HAP-1 (cell line): Measurements from ENCODE around the gene CYP26C1.

Experiments
- DNase-seq, 2 experiments: peaks; one replicate each; pipeline ENCODE4 v3.0.0-alpha.2; 2016 to 2020; ENCODE audit warnings: low spot score in 2 of 2
- H3K27me3 ChIP-seq: fragments of 250-450 bp; sonication (Bioruptor Pico); 2 replicates; pipeline ENCODE4 v1.5.1; 2020; ENCODE audit warnings: low read depth, mild to moderate bottlenecking, moderate library complexity
- H3K36me3 ChIP-seq: fragments of 250-450 bp; sonication (Bioruptor Pico); replicated peaks from 2 replicates; pipeline ENCODE4 v1.5.1; 2020; ENCODE audit warnings: mild to moderate bottlenecking
- H3K4me1 ChIP-seq: fragments of 250-450 bp; sonication (Bioruptor Pico); 2 replicates; pipeline ENCODE4 v1.5.1; 2020; ENCODE audit warnings: mild to moderate bottlenecking
- H3K4me3 ChIP-seq: fragments of 250-450 bp; sonication (Bioruptor Pico); 2 replicates; pipeline ENCODE4 v1.5.1; 2020; ENCODE audit warnings: mild to moderate bottlenecking, moderate library complexity
- H3K9me3 ChIP-seq: fragments of 250-450 bp; sonication (Bioruptor Pico); 2 replicates; pipeline ENCODE4 v1.5.1; 2020; ENCODE audit warnings: mild to moderate bottlenecking, moderate library complexity
- in situ Hi-C: fragments of 300-500 bp; cut with MboI; formaldehyde crosslinking; loops from 3 replicates; pipeline ENCODE4 v1.14.3; 2020; ENCODE audit warnings: low sequenced_read_pairs, inconsistent platforms, mixed read lengths

The CYP26C1 gene

GRCh38 chr10:93058139-93058538 lies 2.5 kb upstream of the CYP26C1 start:
- H3K27me3 ChIP-seq = no peaks in the 10 kb centered on the region
- in situ Hi-C loops = loop anchor here (25.0 kb wide), 1 partner anchor 171 kb away; no protein-coding TSS in a partner anchor
- no peak overlapping the region for H3K4me3 ChIP-seq

GRCh38 chr10:93060887-93061593 lies 442 bp downstream of the CYP26C1 start:
- DNase-seq = no peak
- in situ Hi-C loops = loop anchor here (25.0 kb wide), 1 partner anchor 174 kb away; no protein-coding TSS in a partner anchor
- Histone ChIP-seq H3K27me3 (no peaks in the 10 kb centered on the region), H3K9me3 (0 out of 2 replicates have a peak, but pooled peaks cover 2% of the 10 kb centered on the region), H3K36me3 (no peaks in the 10 kb centered on the region), H3K4me1 (peaks cover 4% of the 10 kb centered on the region), H3K4me3 (no peak overlapping the region)

More at GRCh38 chr10:93058139-93058538, 2.5 kb upstream of the CYP26C1 start:
- no peak for DNase-seq
- no peaks in the 10 kb centered on the region for H3K36me3 ChIP-seq
- 0 out of 2 replicates have a peak, but pooled peaks cover 2% of the 10 kb centered on the region for H3K9me3 ChIP-seq
- peaks cover 21% of the 10 kb centered on the region for H3K4me1 ChIP-seq

- H3K4me1 ChIP-seq = no peaks in the 10 kb centered on the region
- in situ Hi-C loops = loop anchor here (25.0 kb wide), 1 partner anchor 175 kb away; no protein-coding TSS in a partner anchor
- no peaks in the 10 kb centered on the region for H3K27me3 ChIP-seq
- no peak for DNase-seq
- H3K36me3 ChIP-seq = no peaks in the 10 kb centered on the region
- H3K9me3 ChIP-seq = 0 out of 2 replicates have a peak, but pooled peaks cover 2% of the 10 kb centered on the region
- no peak overlapping the region for H3K4me3 ChIP-seq
These were observed 1.3 kb downstream of the CYP26C1 start for GRCh38 chr10:93061594-93062513.

- H3K27me3 ChIP-seq = peaks cover 4% of the 10 kb centered on the region
- H3K4me1 ChIP-seq = no peaks in the 10 kb centered on the region
- H3K36me3 ChIP-seq = no peaks in the 10 kb centered on the region
- in situ Hi-C loops = loop anchor here (25.0 kb wide), 1 partner anchor 175 kb away; no protein-coding TSS in a partner anchor
- H3K9me3 ChIP-seq = 0 out of 2 replicates have a peak, but pooled peaks cover 2% of the 10 kb centered on the region
- DNase-seq = no peak
- no peak overlapping the region for H3K4me3 ChIP-seq
These were observed 2.0 kb downstream of the CYP26C1 start for GRCh38 chr10:93062514-93063143.

- Histone ChIP-seq H3K4me3 (no peak overlapping the region), H3K9me3 (0 out of 2 replicates have a peak, but pooled peaks cover 2% of the 10 kb centered on the region), H3K27me3 (peaks cover 10% of the 10 kb centered on the region), H3K36me3 (no peaks in the 10 kb centered on the region), H3K4me1 (peaks cover 4% of the 10 kb centered on the region; the same call in 1 of the 2 replicates)
- in situ Hi-C loops = loop anchor here (25.0 kb wide), 1 partner anchor 176 kb away; no protein-coding TSS in a partner anchor
- no peak for DNase-seq
These were observed 2.8 kb downstream of the CYP26C1 start for GRCh38 chr10:93063144-93063976.

GRCh38 chr10:93063977-93064660 lies 3.5 kb downstream of the CYP26C1 start:
- in situ Hi-C loops = loop anchor here (25.0 kb wide), 1 partner anchor 177 kb away; no protein-coding TSS in a partner anchor
- Histone ChIP-seq H3K36me3 (no peaks in the 10 kb centered on the region), H3K4me1 (peaks cover 4% of the 10 kb centered on the region; the same call in 1 of the 2 replicates), H3K27me3 (peaks cover 10% of the 10 kb centered on the region), H3K4me3 (no peak overlapping the region), H3K9me3 (0 out of 2 replicates have a peak, but pooled peaks cover under 1% of the 10 kb centered on the region)
- no peak for DNase-seq

GRCh38 chr10:93064874-93065660 lies 4.5 kb downstream of the CYP26C1 start:
- Histone ChIP-seq H3K27me3 (peaks cover 10% of the 10 kb centered on the region), H3K4me3 (no peak overlapping the region), H3K36me3 (no peaks in the 10 kb centered on the region), H3K4me1 (peaks cover 4% of the 10 kb centered on the region; the same call in 1 of the 2 replicates), H3K9me3 (no peaks in the 10 kb centered on the region)
- no peak for DNase-seq
- in situ Hi-C loops = loop anchor here (25.0 kb wide), 1 partner anchor 178 kb away; no protein-coding TSS in a partner anchor

GRCh38 chr10:93065675-93066543 lies 5.3 kb downstream of the CYP26C1 start:
- Histone ChIP-seq H3K4me1 (peaks cover 4% of the 10 kb centered on the region; the same call in 1 of the 2 replicates), H3K9me3 (no peaks in the 10 kb centered on the region), H3K36me3 (no peaks in the 10 kb centered on the region), H3K4me3 (no peak overlapping the region), H3K27me3 (peaks cover 10% of the 10 kb centered on the region)
- in situ Hi-C loops = loop anchor here (25.0 kb wide), 1 partner anchor 179 kb away; no protein-coding TSS in a partner anchor
- DNase-seq = no peak

GRCh38 chr10:93066544-93066913 lies 5.9 kb downstream of the CYP26C1 start:
- no peak for DNase-seq
- H3K4me1 ChIP-seq = peaks cover 4% of the 10 kb centered on the region; the same call in 1 of the 2 replicates
- no peaks in the 10 kb centered on the region for H3K36me3 ChIP-seq
- in situ Hi-C loops = loop anchor here (25.0 kb wide), 1 partner anchor 179 kb away; no protein-coding TSS in a partner anchor
- peaks cover 10% of the 10 kb centered on the region for H3K27me3 ChIP-seq
- H3K4me3 ChIP-seq = no peak overlapping the region
- no peaks in the 10 kb centered on the region for H3K9me3 ChIP-seq

GRCh38 chr10:93067443-93068365 lies 7.1 kb downstream of the CYP26C1 start:
- H3K9me3 ChIP-seq = no peaks in the 10 kb centered on the region
- in situ Hi-C loops = loop anchor here (25.0 kb wide), 1 partner anchor 180 kb away; no protein-coding TSS in a partner anchor
- peaks cover 10% of the 10 kb centered on the region for H3K27me3 ChIP-seq
- H3K4me3 ChIP-seq = peak overlapping the region; percentile 28
- peaks cover 4% of the 10 kb centered on the region; the same call in 1 of the 2 replicates for H3K4me1 ChIP-seq
- H3K36me3 ChIP-seq = no peaks in the 10 kb centered on the region
- DNase-seq = no peak
